ENCODE data around the gene RETN.

GRCh38 chr19:7715671-7716070, 46.8 kb downstream of the RETN start:
- TF ChIP-seq CTCF (IDR thresholded peaks at IDR 0.05) (no peak), POLR2A (IDR thresholded peaks at IDR 0.05) (no peak)
